Activated naive CD4-positive, alpha-beta T cell (primary cell): ENCODE data around the gene OR4B1.

Source experiments
- DNase-seq, 4 experiments: peaks; one replicate each; lab custom pipeline; 2025; lab: John Stamatoyannopoulos, UW

Gene OR4B1

GRCh38 chr11:48261600-48261999 lies 45.0 kb downstream of the OR4B1 start:
- no peak for DNase-seq

- no peak for DNase-seq
Measured at GRCh38 chr11:48263423-48263911, 46.9 kb downstream of the OR4B1 start, which contains the start of gene OR4X1. Gene OR4X1 (plus strand): TSS chr11:48263861. CDS start chr11:48263861, 0 bp downstream.
